HG02610 (cell line): Measurements from ENCODE around the gene RNF141.
A peak's percentile ranks its signal among the peaks of the same experiment; 100 is the strongest.

Source experiments
- ATAC-seq: cut with Tn5 transposase; IDR thresholded peaks from one replicate; pipeline ENCODE4 v1.9.1; 2021; ENCODE audit warnings: mild to moderate bottlenecking, moderate library complexity; ENCODE audit not compliant: unreplicated experiment

The RNF141 gene

DNA sequence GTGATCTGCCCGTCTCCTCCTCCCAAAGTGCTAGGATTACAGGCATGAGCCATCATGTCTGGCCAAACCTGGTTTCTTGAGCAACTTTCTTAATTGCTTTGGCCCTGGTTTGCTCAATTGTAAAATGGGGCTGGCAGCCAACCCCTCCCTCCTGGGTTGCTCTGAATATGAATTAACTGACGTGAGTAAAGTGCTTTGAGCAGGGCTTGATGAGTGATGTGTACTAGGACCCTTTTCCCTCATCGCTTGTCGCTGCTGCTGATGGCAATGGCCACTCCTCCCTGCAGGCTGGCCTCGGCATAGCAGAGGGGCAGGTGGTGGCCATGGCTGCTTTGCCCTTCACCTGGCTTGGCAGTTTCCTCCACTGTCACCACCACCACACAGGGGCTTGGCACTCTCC is 41.5 kb downstream of the RNF141 start:
- no peak for ATAC-seq

GRCh38 chr11:10498426-10499250 is 42.3 kb downstream of the RNF141 start:
- ATAC-seq, result no peak

DNA sequence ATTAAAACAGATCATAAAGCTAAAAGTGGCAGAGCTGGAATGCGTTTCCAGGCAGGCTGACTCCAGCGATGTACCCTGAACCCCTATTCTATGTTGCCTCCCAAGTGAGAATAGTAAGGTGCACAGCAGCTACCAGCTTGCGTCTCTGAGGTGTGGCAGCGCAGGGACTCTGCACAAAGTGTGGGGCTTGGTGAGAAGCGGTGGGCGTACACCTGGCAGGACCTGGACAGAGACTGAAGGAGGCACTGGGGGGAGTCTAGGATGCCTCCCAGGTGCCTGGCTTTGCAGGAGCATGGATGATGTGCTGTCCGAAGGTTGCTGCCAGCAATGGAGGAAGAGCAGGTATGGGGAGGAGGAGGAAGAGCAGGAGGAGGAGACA is 43.0 kb downstream of the RNF141 start:
- no peak for ATAC-seq

- no peak for ATAC-seq
Measured at GRCh38 chr11:10497371-10498021, 43.5 kb downstream of the RNF141 start.

- ATAC-seq, result no peak
Measured at GRCh38 chr11:10496296-10496936, 44.6 kb downstream of the RNF141 start.

GRCh38 chr11:10495464-10495786 is 45.6 kb downstream of the RNF141 start:
- ATAC-seq, result no peak

- no peak for ATAC-seq
Measured at GRCh38 chr11:10494636-10495463, 46.1 kb downstream of the RNF141 start.

- no peak for ATAC-seq
Measured at GRCh38 chr11:10493041-10493663, 47.8 kb downstream of the RNF141 start.

DNA sequence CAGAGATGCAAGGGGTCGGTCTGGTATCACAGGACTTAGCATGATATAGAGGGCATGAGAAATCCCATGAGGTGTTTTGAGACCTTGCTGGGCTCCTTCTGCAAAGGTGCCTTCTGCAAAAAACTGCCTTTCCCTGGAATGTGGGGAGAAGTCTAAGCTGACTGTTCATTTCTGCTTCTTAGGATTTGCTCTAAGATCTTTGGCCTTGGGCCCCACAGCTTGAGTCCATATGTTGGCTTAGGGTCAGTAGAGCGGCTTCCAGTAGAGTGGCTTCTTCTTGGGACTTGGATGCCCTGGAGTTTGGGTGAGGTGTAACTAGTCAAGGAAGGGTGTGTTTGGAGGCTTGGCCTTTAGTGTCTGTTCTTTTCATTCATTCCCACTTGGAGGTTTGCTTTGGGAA is 48.9 kb downstream of the RNF141 start:
- ATAC-seq, result no peak

- ATAC-seq, result no peak
Measured at GRCh38 chr11:10490398-10491241, 50.4 kb downstream of the RNF141 start.

- no peak for ATAC-seq
Measured at GRCh38 chr11:10490032-10490397, 51.0 kb downstream of the RNF141 start.

DNA sequence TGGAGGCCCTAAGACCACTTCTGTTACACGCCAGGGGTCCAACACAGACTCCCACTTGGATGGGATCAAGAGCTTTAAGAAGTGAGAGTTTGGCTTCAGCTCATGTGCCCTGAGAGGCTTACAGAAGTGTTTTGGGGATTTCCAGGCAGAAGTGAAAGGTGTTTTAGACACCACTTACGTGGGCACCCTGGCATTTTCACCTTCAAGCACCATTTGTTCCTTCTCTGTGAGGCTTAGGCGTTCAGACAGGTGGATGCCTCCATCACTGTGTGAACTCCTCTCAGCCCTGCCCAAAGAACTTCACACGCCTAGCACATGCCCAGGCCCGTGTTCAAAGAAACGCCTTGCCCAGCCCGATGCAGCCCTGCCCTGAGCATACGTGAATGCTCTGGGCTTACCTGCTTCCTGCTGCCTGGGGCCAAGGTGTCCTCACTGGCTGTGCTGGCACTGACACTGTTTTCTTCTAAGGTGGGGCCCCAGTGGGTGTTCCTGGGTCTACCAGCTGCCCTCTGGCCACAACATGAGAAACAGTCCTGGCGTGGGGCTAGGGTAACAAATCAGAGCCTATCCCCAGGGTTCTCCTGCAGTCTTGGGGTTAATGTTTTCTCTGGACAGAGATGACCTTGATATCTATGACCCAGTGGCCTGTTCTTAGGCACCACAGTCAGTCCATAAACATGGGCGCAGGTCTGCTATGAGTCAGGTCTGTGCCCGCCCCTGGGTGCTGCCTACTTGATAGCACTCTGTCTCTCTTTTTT is 51.9 kb downstream of the RNF141 start:
- peak; percentile 80 for ATAC-seq

GRCh38 chr11:10488121-10488933 is 52.7 kb downstream of the RNF141 start:
- peak; percentile 7 for ATAC-seq

- no peak for ATAC-seq
Measured at GRCh38 chr11:10487002-10487647, 53.9 kb downstream of the RNF141 start.

DNA sequence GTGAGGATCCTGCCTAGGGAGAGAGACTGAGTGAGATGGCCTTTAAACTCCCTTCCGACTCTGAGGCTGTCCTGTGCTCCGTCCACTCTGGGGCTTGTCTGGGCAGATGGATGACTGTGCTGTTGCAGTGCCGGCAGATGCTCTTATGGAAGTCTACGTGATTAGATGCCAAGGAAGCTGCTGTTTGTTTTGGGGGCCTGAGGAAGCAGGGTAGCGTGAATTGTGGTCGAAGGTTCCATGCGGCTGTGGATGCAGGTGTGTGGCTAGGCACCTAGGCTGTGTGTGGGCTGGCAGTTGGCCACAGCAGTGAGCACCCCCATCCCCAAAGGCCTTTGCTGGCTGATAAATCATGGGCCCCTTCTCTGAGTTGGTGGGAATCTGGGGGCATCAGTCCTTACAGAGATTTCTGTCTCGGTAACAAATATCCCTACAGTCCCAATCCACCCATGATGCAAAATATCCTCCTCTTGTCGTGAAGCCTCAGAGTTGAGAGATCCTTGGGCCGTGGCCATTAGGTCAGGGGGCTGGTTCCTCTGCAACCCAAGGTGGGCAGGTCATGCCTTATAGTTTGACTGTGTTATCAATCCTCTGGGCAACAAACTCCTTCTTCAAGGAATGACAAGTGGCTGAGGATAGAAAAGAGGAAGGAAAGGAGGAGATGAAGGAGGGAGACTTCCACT is 54.7 kb downstream of the RNF141 start:
- ATAC-seq, result no peak

- no peak for ATAC-seq
Measured at GRCh38 chr11:10485646-10486045, 55.3 kb downstream of the RNF141 start.

DNA sequence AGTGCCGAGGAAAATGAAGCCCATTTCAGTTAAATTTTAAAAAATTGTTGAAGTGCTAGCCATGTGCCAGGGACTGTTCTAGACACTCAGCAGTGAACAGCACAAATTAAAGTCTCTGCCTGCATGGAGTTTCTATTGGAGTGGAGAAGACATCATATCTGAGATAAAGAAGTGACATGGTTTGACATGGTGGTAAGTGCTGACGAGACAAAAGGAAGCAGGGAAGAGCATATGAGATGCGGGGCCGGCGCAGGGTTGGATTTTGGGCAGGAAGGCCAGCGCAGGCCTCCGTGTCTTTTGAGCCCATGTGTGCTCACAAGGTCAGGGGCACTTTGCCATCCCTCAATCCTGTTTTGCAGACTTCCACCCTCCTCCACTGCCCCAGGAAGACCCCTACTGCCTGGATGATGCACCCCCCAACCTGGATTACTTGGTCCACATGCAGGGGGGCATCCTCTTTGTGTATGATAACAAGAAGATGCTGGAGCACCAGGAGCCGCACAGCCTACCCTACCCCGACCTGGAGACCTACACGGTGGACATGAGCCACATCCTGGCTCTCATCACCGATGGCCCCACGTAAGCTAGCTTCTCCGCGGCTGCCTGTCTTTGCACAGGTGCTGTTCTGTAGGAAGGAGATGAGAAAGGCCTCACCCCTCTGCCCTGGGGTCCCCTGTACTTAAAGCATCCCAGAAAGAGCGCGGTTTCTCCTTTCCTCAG is 56.4 kb downstream of the RNF141 start:
- no peak for ATAC-seq
